GM18499 (cell line): Measurements from ENCODE around the gene TPD52L2.
"Not testable (repeated sequence)": the region's sequence is repeated elsewhere in the genome, so short reads cannot be mapped to it uniquely, and the experiment has no call there.

Experiments used
- ATAC-seq: cut with Tn5 transposase; IDR thresholded peaks from one replicate; pipeline ENCODE4 v1.9.1; 2021; ENCODE audit warnings: moderate number of reproducible peaks; ENCODE audit not compliant: insufficient read depth, unreplicated experiment

TPD52L2 gene

DNA sequence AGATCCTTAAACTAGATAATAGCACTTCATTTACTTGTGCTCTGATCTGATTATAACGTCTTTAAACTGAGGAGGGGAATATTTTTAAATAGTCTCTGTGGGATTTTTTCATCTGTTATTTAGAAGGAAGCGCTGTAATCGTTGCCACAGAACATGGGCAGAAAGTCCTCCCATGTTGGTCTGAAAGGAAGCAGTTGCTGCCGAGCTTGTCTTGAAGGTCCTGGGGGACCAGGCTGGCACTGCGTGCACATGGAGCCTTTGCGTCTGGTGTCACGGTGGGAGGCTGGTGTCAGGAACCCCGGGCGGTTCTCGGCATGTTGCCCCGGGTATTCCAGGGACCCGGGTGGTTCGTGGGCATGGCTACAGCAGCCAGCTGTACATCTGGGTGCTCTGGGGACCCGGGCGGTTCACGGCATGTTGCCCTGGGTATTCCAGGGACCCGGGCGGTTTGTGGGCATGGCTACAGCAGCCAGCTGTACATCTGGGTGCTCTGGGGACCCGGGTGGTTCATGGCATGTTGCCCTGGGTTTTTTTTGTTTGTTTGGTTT is 11.5 kb downstream of the TPD52L2 start:
- no peak for ATAC-seq

DNA sequence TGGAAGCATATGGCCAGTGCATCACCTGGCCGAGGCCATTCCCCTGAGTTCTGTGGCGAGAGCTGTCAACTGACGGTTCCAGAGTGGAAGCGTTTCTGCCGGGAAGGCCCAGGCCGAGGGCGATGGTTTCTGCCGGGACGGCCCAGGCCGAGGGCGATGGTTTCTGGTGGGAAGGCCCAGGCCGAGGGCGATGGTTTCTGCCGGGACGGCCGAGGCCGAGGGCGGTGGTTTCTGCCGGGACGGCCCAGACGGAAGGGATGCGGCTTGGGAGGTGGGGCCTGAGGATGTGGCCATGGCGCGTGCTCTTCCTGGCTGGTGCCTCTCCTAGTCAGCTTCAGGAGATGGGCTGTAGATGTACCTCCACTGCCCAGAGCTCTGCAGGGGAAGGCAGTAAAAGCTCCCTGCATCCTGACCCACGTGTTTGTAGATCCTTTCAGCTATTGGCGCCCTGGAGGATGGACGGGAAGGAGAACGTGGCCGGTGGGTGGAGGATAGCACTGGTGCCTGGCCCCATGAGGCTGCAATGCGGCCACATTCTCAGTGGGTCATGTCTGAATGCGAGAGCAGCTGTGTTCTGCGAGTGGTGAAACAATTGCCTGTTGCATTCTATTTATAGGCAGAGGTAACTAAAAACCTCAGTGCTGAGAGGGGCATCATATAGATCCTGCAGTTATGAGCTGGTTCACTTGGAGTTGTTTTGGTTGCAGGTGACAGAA is 12.8 kb downstream of the TPD52L2 start:
- ATAC-seq, result no peak

DNA sequence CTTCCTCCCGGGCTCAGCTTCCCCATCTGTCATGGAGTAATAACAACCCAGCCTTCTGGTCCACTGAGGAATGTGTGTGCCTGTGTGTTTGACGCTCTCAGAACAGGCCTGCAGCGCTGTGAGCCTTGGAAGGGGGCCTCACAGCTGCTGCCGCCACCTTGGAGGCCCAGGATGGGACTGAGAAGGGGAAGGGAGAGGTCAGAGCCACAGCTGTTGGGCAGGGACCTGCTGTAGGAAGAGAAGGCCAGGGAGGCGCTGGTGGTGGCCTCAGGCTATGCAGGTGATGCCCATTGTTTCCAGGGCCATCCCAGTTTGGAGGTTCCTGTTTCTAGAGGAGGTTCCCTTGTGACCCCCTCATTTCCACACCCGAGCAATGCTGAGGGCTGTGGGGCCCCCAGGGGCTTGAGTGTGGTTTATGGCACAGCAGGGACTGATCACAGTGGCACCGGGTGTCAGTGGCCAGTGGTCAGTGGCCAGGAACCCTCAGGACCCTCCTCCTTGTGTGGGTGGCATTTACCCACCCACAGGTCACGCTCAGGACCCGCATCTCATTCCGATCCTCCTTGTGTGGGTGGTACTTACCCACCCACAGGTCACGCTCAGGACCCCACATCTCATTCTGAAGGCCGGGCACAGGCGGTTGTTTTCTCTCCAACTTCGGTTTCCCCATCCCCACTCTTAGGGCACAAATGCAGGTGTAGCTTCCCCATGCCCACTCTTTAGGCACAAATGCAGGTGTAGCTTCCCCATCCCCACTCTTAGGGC is 14.0 kb downstream of the TPD52L2 start:
- no peak for ATAC-seq

DNA sequence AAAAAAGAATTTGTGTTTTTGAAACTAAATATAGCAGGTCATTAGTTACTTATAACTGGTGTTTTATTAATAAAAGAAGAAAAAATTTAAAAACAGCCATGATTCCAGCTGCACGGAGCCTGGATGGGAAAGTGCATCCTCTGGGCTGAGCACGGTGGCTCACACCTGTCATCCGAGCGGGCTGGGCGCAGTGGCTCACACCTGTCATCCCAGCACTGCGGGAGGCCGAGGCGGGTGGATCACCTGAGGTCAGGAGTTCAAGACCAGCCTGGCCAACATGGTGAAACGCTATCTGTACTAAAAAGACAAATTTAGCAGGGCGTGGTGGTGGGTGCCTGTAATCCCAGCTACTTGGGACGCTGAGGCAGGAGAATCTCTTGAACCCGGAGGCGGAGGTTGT is 15.8 kb downstream of the TPD52L2 start:
- ATAC-seq, result not testable (repeated sequence)

DNA sequence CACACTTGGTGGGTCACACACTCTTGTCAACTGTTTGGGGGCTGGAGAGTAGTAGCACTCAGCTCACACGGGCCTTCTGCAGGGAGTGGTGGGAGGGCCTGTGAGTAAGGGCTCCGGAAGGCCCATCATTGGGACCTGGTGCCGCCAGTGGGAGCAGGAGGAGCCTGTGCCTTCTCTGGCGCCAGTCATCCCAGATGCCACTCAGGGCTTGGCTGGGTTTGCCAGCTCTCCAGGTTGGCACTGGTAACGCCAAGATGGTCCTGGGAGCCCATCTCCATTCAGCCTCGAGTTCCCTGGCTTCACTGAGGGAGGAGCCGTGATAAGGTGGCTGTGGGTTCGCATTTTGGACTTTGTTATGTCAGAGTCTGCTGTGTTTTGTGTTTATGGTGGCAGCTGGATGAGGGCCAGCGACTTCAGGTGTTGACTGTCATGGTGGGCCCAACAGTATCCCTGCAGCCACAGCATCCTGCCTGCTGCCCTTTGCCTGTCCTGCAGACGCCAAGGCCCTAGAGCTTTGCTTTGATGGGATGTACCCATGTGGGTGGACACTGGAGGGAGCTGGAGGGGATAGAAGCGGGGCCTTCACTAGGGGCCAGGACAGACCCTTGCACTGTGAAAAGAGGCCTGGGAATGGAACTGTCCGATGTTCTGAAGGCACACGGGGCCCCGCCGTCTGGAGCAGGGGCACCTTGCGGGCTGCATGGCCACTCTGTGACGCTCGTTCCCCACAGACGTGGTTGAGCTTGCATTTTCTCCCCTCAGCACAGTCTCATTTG is 16.6 kb downstream of the TPD52L2 start:
- ATAC-seq, result no peak

DNA sequence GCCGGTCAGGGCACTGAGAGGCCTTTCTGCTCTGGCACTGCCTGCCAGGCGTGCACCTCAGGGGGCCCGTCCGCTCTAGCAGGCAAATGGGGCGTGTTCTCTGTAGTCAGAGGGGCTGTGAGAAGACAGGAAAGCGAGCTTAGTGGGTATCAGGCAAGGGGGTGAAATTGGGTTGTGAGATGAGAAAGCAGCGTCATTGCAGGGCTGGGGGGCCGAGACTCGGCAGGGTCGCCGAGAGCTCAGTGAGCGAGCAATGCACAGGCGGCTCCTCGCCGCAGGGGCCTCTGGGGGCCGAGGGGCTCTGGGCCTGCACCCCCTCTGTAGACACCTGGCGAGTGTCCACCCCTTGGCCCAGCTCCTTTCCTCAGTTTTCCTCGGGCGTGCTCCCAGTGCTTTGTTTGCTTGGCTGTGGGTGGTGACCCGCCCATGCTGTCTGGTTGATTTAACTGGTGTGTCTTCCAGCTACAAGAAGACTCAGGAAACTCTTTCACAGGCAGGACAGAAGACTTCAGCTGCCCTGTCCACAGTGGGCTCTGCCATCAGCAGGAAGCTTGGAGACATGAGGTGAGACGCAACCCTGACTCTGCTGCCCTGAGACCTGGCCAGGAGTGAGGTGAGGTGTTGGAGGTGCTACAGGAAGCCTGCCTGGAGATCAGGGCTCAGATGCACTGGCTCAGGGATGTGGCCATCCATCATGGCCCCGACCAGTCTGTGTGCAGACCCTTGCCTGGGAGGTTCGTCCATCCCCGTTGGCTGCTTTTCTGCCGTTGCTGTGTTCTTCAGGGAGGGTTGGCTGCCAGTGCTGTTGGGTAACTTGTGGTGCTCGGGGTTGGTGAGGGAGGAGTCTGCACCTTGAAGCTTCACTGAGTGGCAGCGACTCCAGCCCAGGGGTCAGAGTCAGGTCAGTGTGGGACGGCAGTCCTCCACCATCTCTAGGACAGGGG is 17.5 kb downstream of the TPD52L2 start:
- ATAC-seq, result no peak

DNA sequence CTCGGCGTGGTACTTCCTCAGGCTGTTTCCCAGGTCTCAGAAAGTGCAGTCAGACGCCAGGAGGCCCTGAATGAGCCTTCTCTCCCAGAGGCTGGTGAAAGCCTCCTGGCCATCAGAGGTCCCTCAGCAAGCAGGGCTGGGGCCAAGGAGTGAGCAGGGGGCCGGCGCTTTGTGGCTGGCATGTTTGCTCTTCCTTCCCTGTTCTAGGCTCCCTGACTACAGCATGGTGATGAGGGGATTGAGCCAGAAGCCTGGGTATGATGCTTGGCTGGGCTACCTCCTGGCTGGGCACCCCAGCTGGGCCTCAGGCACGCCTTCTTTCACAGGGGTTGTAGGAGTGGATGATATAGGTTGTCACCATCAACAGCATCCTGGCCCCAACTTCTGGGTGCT is 18.1 kb downstream of the TPD52L2 start:
- ATAC-seq, result no peak

DNA sequence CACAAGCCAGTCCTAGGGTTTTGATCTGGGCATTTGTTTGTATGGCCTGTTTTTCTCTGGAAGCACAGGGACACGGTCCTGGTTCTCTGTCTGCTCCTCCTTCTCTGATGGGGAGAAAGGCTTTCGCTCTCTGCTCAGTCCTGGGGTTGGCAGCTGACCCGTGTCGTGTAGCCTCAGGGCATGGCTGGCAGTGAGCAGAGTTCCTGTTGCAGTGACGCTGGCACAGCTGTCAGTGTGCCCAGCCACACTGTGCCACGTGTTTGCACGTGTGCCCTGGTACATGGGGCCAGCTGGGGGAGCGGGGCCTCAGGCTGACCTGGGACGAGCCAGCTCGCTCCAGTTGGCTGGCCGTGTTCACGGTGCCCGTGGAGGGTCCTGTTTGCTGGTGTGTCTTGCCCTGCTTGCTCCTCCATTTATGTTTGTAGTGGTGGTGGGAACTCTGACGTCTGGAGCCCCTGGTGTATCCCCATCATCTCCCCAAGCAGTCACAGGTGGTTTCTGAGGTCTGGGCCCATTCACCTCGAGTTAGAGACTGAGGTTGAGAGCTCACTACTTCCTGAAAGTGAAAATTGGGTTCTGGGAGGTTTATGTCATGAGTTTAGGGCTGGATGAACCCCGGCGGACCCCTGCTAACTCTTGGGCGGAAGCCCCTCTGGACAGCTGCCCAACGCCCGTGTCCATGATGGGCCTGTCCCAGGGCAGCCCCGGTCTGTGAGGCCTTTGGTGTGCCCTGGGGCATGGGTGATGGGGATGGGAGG is 19.6 kb downstream of the TPD52L2 start:
- no peak for ATAC-seq

DNA sequence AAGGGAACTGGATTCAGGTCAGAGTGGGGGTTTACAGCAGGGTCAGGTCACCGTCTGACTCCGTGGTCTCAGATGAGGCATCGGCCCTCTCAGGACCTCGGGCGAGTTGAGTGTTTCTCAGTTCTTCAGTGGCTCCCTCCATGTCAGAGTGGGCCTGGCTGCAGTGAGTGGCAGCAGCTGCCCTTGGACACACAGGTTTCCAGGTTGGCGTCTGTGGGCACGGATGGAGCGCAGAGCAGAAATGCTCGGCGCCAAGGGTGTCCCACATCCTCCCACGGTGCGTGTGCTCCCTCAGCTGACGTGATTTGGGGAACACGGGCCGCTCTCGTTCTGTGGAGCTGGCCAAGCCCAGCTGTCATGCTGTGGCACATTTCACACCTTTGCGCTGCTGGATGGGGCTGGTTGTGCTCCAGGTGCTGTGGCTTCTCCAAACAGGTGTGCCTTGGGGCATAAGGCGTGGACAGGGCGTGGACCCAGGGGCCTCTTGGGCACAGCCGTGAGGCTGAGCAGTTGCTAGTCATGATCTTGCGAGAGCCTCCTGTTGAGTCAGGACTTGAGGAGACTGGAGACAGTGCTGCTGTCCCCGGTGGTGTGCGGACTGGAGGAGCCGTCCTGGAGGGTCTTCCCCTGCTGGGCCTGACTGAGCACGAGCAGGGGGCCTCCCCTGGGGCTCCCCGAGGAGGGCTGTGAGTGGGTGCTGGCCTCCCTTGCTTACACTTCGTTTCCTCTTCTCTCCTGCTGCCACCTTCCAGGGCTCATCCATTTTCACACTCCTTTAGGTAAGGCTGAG is 20.4 kb downstream of the TPD52L2 start:
- ATAC-seq, result no peak

DNA sequence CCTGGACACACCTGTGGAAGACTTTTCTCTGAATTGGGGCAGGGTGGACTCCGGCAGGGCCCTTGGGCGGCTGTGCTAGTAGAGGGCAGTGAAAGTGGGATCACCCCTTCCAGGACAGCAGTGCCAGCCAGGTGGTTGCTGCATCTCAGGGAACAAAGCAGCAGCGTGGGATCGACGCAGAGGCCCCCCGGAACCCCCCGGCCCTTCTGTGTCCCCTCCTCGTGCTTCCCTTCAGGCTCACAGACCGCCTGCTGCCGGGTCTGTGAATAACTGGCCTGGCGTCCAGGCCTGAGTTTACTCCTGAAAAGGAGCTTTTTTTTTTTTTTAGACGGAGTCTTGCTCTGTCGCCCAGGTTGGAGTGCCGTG is 21.0 kb downstream of the TPD52L2 start:
- no peak for ATAC-seq

DNA sequence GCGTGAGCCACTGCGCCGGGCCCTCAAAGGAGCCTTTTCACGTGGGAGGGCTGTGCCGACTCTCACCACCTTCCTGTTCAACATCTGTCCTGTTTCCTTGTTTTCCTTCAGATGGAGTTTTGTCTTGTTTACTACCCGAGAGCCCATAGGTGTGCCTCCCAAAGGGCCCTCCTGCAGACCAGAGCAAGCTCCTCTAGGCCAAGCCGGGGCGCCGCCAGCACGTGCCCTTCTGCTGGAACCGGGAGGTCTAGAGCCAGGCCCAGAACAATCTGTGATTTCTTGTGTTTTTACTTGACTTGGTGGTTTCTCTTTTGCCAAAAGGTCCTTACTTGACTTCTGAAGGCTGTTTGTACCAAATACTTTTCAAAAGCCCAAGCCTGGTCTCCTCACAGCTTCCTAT is 21.9 kb downstream of the TPD52L2 start:
- no peak for ATAC-seq

DNA sequence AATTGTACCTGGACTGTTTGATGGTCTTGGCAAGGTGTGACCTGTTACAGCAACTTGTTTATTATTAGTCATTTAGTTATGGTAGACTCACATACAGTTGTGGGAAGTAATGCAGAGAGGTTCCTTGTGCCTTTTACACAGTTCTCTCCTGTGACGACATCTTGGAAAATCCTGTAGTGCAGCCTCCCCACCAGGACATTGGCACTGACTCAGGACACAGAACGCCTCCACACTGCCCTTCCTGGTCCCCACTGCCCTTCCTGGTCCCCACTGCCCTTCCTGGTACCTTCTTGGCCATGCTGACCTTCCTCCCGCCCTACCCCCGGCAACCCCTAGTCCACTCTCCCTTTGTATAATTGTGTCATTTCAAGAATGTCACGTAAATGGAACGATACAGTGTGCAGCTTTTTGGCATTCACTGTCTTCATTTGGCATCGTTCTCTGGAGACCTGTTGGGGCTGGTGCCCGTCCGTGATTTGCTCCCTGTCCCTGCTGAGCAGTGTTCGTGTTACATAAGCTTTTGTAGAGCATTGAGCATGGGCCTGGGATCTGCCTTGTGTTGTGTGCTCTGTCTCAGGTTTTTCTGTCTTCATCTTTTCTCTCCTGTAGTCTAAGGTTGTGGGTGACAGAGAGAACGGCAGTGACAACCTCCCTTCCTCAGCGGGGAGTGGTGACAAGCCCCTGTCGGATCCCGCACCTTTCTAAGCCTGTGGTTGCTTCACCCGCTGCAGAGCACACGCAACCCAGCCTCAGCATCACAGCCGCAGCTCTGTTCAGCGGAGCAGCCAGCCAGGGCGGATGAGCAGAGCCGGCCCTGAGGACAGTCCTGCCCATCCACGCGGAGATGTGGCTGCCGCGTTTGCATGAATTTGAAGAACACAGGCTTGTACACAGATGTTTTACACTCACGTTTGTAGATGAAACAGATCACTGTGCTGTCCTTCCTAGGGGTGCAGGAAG is 24.5 kb downstream of the TPD52L2 start:
- ATAC-seq, result no peak

DNA sequence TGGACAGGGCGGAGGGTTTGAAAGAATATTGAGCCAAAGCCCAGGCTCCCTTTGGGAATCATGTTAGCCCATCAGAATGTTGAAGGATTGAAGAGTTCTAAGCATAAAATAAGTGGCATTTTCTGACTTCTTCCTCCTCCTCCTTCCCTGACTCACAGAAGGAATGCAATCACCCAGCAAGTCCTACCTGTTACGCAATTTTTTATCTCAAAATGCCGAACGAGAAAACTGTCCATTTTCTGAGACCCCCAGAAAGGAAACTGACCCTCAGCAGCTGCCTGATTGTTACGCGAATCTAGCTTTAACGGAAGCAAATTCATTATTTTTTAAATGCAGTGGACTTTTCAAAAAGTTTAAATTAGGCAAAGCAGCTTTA is 25.1 kb downstream of the TPD52L2 start:
- no peak for ATAC-seq

DNA sequence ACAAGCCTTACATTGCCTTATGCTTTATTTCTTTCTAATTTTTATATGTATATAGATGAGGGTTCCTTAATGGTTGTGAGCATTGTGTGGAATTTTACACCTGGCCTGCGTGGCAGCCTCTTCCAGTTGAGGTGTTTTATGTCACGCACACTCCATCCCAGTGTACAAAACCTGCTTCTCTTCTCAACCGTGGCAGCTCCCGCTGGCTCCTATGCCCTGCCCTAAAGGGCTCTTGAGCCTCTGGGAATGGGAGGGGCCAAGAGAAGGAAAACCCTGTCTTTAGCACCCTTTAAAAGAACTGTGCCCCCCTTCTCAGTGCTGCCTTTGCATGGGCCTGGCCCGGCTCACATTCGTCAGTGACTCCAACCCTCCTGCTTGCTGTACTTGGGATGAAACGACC is 25.5 kb downstream of the TPD52L2 start:
- ATAC-seq, result no peak

DNA sequence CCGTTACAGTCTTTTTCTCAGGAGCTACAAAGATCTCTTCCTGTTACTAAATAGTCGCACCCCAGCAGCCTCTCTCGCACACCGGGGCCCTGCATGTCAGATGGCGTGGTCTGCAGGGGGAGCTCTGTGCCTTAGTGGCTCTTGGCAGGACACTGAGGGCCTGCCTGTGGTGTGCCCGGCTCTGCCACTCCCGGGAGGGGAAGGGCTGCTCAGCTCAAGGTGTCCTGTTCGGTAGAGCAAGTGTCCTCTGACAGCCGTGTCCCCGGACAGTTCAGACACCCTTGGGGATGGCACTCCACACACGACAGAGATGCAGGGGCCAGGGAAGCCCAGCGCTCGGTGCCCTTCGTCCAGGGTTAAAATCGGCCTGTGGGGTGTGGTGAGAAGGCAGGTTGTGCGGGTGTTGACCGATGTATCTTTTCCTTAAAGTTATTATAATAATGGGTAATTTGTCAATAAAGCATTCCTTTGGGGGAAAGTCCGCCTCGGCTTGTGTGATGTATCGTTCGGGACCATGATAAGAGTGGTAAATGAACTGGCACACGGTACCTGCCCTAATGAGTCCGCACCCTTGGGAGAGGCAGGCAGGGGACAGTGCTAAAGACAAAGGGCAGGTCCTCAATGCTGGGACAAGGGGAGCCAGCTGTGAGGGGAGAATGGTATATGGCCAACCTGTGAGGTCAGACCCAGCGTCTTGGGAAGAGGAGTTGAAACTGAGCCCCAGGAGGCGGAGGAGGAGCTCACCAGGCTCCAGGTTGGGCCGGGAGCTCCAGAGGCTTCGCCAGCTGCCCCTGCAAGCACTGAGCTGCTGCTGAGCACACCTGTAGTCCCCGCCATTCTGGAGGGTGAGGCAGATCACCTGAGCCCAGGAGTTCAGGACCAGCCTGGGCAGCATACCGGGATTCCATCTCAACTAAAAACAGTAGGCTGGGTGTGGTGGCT is 26.3 kb downstream of the TPD52L2 start:
- ATAC-seq, result no peak

DNA sequence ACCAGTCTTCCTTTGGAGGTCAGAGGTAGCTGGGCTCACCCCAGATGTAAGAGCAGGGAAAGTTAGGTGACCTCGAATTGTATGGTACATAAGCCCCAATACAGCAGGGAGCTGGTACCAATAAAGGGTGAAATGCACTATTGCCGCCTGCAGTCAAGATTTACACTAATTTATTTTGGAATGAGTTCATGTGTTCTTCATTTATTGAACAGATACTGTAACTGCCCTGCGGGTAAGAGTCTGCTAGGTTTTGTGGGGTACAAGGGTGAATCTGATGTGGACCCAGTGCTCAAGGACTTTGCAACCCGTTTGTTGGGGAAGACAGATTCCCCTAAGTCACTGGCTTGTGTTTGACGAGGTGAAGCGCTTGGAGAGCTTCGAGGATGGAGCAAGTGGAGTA is 27.3 kb downstream of the TPD52L2 start:
- ATAC-seq, result no peak
